COLO668 (cell line): ENCODE measurements around the gene SNAPIN.
A peak's percentile ranks its signal among the peaks of the same experiment; 100 is the strongest.
"Not testable (repeated sequence)": the region's sequence is repeated elsewhere in the genome, so short reads cannot be mapped to it uniquely, and the experiment has no call there.

Source experiments
- DNase-seq: peaks from one replicate; lab custom pipeline; 2025; ENCODE audit not compliant: unreplicated experiment; lab: John Stamatoyannopoulos, UW

SNAPIN gene

DNA sequence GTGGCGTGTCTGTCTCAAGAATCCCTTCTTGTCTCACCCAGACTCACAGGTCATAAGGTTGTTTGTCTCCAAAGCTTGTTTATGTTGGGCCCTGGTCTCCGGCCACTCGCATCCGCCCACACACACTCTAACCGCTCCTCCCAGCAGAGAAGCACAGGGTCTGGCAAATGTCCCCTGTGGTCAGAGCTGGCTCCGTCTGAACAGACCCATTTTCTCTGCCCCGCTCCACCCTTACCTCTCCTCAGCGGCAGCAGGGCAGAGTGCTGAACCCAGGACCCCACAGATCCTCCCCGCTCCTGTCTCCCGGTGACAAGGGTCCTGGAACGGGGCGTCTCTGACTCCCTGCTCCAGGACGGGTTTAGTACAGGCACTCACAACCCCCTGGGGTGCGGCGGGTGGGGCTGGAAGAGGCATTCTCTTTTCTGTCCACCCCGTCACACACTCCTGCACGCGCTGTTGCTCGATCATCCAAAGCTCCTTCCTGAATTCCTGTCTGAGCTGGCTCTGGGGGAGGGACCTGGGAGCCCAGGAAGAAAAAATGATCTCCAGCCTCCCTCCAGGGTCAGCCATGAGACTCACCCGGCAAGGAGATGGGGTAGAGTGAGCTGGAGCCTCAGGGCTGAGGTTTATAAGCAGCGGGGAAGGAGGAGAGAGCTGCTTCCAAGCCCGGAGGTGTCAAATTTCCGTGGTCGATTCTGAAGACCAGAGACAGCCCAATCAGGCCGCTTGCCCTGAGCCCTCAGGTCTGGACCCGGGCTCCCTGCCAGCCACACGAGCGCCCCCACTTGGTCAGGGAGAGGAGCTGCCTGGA is 31.4 kb upstream of the SNAPIN start, which contains the start of gene S100A13:
Gene S100A13 (minus strand): TSS at position 602 of the 811 bp plus-strand sequence. CDS start 1,033 bp downstream, outside the sequence.
- DNase-seq = peak; percentile 93

GRCh38 chr1:153627715-153628626 is 30.5 kb upstream of the SNAPIN start, which contains the start of gene S100A1:
TSS of gene S100A1 (plus strand) at chr1:153628434. CDS start at chr1:153630522, 2,088 bp downstream.
- DNase-seq = no peak

DNA sequence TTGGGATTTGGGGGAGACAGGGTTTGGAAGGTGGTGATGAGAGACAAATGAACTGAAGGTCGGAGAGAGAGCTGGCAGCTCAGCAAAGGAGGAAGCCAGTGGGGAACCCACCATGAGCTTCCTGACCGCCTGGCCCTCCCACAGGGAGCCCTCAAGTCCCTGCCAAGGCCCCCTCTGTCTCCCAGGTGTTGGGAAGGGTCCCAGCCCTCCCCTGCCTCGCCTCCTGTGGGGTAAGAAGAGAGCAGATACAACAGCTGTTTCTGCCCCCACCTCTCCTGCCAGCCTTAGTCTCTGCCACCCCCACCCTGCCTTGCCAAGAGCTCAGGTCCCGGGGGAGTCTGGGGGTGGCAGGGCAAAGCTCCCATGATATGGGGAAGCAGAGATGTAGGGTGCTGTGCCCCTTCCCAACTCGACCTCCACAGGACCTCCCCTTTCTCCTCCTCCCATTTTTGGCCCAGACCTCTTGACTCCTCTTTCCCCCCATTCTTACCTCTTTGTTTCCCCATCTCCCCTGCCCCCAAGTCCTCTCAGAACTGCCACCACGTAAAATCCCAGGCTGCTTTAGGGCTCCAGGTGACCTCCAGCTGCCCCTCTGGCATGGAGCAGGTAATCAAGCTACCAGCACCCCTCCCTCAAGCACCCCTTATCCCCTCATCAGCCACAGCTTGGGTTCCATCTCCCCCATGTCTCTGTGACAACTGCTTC is 29.7 kb upstream of the SNAPIN start:
- no peak for DNase-seq

DNA sequence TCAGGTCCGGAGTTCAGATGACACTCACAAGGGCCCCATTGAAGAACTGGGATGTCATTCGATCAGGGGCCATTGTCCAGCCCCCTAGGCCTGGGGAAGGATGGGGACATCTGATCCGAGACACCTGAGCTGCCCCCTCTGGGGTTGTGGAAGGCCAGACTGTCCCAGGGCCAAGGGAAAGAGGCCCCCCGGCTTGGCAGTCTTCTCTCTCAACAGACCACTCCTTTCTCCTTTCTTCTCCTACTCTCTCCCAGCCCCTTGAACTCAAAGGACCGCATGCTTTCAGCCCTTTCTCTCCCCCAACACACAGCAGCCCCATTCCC is 29.2 kb upstream of the SNAPIN start:
- no peak for DNase-seq

- no peak for DNase-seq
Observed at GRCh38 chr1:153629971-153630370, 28.5 kb upstream of the SNAPIN start.

GRCh38 chr1:153630384-153630783 is 28.1 kb upstream of the SNAPIN start:
- no peak for DNase-seq

GRCh38 chr1:153631047-153632022 is 27.2 kb upstream of the SNAPIN start:
- DNase-seq = no peak

DNA sequence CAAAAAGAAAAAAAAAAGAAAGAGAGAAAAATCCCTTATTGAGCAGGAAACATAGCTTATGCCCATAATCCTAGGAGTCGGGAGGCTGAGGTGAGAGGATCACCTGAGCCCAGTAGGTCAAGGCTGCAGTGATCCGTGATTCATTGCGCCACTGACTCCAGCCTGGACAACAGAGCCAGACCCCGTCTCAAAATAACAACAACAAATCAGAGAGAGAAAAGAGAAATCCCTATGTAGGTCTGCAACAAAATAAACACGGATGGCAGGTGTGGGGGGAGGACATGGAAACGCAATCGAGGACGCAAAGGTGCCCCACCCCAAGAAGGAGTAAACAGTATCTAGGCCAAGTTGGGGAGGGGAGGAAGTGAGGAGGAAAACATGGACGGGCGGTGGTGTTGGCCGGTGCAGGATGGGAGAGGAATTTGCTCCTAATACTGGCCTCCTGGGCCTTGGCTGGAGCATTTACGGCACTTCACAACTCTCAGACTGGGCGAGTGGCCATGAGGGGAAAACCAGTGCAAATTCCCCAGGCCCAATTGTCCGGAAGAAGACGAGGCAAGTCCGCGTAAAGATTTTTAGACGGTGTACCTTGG is 25.2 kb upstream of the SNAPIN start:
- DNase-seq = no peak

GRCh38 chr1:153633754-153634665 is 24.5 kb upstream of the SNAPIN start, which contains the start of gene CHTOP:
TSS of gene CHTOP (plus strand) at chr1:153634066. CDS start at chr1:153636589, 2,523 bp downstream.
- peak; percentile 98 for DNase-seq

GRCh38 chr1:153635872-153636271 is 22.6 kb upstream of the SNAPIN start:
- DNase-seq = no peak

DNA sequence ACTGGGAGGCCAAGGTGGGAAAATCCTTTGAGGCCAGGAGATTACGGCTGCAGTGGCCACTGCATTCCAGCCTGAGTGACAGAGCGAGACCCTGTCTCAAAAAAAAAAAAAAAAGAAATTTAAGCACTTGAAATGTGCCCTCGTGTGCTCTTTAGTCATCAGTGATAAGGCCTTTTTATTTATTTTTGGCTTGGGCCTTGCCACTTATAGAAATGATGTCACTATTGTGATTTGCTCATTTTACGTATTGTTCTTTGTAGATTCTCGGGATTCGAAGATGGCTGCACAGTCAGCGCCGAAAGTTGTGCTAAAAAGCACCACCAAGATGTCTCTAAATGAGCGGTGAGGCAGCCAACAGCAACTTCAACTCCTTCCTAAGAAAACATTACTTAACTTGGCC is 22.2 kb upstream of the SNAPIN start:
- DNase-seq = no peak

GRCh38 chr1:153638261-153638660 is 20.2 kb upstream of the SNAPIN start:
- no peak for DNase-seq

DNA sequence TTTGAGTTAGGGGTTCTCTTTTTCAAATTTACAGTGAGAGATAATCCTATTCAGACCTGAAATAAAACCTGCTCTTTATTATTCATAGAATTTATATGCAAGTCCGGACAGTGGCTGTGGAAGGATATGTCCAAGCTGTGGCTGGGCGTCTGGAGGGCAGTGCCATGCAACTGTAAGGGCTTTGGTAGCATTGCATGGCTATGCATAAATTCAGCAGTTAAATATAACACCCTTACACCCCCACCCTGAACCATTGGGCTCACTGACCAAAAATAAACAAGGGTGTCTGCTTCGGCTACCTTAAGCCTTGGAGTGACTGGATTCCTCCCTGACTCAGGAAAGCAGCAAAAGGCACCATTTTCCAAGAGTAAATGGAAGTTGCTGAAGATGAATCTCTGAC is 19.2 kb upstream of the SNAPIN start:
- no peak for DNase-seq

DNA sequence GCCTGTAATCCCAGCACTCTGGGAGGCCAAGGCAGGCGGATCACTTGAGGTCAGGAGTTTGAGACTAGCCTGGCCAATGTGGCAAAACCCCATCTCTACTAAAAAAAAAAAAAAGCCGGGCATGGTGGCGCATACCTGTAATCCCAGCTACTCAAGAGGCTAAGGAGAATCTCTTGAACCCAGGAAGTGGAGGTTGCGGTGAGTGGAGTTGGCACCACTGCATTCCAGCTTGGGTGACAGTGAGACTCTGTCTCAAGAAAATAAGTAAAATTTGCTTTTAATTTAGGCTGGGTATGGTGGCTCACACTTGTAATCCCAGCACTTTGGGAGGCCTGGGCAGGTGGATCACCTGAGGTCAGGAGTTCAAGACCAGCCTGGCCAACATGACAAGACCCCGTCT is 18.3 kb upstream of the SNAPIN start:
- DNase-seq = not testable (repeated sequence)

- no peak for DNase-seq
Observed at GRCh38 chr1:153640861-153641260, 17.6 kb upstream of the SNAPIN start.

DNA sequence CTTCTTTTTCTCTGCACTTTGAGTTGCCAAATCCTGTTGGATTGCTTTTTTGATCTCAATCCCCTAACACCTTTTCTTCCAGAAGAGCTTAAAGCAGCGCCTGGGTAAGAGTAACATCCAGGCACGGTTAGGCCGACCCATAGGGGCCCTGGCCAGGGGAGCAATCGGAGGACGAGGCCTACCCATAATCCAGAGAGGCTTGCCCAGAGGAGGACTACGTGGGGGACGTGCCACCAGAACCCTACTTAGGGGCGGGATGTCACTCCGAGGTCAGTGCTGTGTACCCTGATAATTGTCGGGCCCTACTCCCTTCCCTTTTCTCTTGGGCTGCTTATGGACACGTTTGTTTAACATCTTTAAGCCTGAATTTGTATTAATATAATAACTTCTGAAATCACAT is 16.3 kb upstream of the SNAPIN start:
- DNase-seq = no peak

- DNase-seq = no peak
Observed at GRCh38 chr1:153643100-153643499, 15.4 kb upstream of the SNAPIN start.

DNA sequence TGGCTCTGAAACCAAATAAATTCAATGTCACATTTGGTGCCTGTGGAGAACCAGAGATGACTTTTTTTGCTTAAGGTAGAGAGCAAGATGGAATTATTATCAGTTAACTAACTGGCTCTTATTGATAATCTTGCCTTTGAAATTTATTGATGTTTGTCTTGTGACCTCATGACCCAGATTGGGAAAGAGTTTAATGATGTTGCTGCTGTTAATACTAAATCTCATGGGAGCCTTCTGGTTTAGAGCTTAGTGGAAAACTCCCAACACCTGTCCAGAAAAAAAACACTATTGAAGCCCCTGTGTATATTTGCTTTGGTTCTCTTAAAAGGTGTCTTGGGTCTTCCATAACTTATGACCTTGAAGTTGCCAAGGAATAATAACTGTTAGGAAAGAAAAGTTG is 14.7 kb upstream of the SNAPIN start:
- DNase-seq = no peak
